Head of caudate nucleus (tissue), 42 donors: Measurements from ENCODE around the gene TIAM2.
A peak's percentile ranks its signal among the peaks of the same experiment; 100 is the strongest.
"Not testable (repeated sequence)": the region's sequence is repeated elsewhere in the genome, so short reads cannot be mapped to it uniquely, and the experiment has no call there.

ENCODE experiments used
- DNase-seq, 42 donors: peaks; one replicate each; pipeline versions ENCODE4 v3.0.0 to v3.0.0-alpha.2; 2020 to 2021; ENCODE audit warnings: mixed read lengths in 7 of 42
- intact Hi-C: fragments of 100-400 bp; cut with DNase I; formaldehyde crosslinking; loops from one replicate; pipeline ENCODE4 v1.15.0; 2022

The TIAM2 gene

GRCh38 chr6:155197932-155198331, 202.8 kb downstream of the TIAM2 start:
- intact Hi-C loops = no loop called here
- DNase-seq = no peak

DNA sequence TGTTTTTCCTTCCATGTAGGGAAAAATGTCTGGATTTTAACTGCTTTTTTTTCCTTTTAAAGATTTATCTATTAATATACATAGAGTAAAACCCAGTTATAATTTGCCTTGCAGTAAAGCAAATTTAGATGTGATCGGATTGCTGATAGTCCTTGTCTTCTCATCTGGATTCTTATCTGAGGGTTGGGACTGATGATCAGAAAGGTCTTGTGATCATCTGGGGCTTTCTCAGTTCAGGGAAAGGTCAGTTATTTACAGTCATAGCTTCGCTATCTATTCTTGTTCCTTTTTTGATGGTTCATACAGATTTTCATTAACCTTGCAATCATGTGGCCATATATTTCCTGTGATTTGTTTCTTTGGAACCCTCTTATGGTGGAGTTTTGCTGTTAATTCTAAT, 204.9 kb downstream of the TIAM2 start:
- no peak for DNase-seq
- intact Hi-C loops = no loop called here

DNA sequence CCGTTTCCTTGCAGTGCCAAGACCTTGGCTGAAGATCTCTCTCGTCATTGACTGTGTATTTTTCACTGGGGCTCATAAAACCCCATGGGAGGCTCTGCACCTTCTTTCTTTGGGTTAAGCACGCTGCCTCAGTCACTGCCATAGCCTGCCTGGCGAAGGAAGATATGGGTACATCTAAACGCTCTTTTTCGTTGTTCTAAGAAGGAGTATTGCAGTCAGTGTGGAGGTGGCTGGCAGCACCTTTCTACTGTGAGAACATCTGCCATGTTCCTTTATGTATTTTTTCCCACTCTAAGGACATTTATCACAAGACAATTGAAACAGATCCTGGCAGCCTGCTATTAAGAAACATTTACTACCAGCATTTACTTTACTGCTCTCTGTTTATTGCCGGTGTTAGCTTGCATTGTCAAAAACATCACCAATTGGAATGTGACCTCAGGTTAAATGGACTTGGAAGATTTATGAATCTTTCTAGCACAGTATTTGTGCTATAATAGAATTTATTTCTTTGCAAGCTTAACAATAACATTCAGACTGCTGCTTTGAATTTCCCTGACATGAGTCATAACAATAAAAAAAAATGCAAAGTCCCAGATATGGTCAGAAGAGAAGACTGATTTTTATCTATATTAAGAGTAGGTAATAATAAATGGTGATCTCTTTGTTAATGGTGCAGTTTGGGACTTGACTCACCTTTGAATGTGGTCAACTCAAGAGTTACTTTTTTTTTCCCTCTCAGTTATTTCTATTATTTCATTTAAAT, 206.5 kb downstream of the TIAM2 start:
- peak in 1 of 42 donors; percentile 9 for DNase-seq
- intact Hi-C loops = no loop called here

DNA sequence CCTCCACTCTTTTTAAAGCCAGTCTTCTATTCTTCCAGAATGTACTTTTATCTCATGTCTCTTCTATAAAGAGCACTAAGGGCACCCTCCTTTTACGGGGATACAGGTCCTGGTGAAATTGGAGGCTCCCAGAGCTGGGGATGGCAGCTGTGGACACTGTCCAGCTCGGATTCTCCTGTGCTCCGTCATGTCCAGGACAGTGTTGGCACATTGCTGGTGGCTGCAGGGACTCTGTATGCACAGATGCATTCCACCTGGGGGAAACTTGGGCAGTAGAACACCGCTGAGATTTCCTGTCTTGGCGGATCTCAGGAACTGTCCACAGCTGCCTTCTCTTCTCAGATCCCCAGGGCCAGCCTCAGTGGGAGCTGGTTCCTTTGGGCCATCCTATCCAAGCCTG, 212.1 kb downstream of the TIAM2 start:
- intact Hi-C loops = no loop called here
- peak in 1 of 42 donors; percentile 3 for DNase-seq

DNA sequence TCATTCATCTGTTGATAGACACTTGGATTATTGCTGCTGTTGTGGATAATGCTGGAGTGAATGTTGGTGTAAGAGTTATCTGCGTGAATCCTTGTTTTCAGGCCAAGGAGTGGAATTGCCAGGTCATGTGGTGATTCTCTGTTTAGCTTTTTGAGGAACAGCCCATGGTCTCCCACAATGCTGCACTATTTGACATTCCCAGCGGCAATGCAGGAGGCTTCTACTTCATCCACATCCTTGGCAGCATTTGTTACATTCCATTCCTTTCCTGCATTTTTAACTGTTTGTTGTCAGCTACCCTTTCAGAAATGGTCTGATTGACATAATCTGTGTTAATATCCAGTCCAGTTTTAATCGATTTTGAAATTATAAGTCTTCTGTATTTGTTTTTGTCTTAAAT, 217.0 kb downstream of the TIAM2 start:
- intact Hi-C loops = no loop called here

DNA sequence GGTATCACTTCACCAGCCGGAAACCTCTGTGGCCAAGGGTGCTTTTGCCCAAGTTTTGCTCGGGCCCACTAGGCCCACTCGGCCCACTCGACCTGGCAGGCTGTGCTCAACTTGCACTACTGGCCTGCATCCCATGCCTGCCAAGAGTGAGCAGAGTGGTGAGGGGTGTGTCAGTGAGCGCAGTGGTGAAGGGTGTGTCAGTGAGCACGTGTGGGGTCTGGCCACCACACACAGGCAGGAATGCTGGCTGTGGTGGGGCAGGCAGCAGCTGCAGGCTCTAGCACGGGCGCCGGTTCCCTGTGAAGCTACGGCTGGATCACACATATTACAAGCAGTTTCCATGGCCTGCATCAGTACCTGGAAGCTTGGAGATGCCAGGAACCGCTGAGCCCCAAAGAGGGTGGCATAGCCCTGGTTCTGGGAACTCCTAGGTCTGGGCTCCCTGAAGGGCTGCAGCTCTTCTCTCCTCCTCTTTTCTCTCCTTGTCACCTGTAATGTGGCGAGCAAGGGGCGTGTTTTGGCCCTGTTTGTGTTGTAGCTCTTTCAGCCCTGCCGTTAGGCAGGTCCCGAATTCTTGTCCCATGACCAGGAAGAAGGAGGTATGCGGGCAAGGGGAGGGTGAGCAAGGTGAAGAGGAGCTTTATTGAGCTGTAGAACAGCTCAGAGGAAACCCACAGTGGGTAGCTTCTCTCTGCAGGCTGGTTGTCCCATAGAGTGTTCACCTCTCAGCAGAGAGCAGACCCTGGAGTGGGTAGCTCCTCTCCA, 217.7 kb downstream of the TIAM2 start:
- no peak for DNase-seq

More for the DNA sequence above, 217.0 kb downstream of the TIAM2 start:
- no peak for DNase-seq

GRCh38 chr6:155213611-155214372, 218.7 kb downstream of the TIAM2 start:
- intact Hi-C loops = no loop called here
- no peak for DNase-seq

More for the DNA sequence above, 217.7 kb downstream of the TIAM2 start:
- intact Hi-C loops = no loop called here

- DNase-seq = peak in 8 of 42 donors; percentile 37 to 66 (median 46)
- intact Hi-C loops = no loop called here
These were observed 220.8 kb downstream of the TIAM2 start for GRCh38 chr6:155215906-155216305.

DNA sequence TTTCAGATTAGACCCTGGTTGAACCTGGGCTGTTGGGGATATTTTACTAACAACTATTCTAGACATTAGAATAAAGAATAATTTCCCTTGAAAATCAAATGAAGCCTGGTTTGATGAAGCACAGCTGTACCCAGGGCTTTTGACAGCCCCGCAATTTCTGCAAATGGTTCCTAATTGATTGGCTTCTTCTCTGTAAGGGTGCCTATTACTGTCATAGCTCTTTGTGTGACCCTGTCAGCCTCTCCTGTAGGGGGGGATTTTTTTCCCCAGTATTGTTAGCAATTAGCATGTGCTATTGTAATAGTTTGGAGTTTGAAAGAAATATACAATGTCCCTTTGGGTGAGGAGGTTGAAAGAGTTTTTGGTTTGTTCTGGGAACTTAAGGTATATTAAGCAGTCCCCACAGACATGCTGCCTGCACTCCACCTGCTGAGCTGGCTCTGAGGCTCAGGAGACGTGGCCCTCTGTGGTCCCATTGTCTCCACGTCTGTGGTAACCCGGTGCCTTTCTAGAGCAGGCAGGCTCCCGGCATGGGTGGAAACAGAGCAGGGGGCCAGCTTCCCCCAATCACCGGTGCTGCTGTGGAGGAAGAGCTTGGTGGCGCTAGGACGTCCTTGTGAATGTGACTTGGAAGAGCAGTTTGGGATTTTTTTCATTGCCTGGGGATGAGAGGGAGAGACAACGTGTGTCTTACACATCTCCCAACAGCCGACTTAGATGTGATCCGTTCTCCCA, 221.4 kb downstream of the TIAM2 start:
- intact Hi-C loops = no loop called here
- DNase-seq = peak in 37 of 42 donors; percentile 27 to 79 (median 56)

GRCh38 chr6:155218711-155219110, 223.6 kb downstream of the TIAM2 start:
- intact Hi-C loops, DNase-seq: not testable (repeated sequence)

- DNase-seq = peak in 6 of 42 donors; percentile 17 to 68 (median 26)
- intact Hi-C loops = no loop called here
These were observed 224.2 kb downstream of the TIAM2 start for GRCh38 chr6:155219299-155219698.

- DNase-seq = peak in 26 of 42 donors; percentile 13 to 86 (median 50)
- intact Hi-C loops = no loop called here
These were observed 224.8 kb downstream of the TIAM2 start for GRCh38 chr6:155219858-155220301.

GRCh38 chr6:155221086-155221485, 226.0 kb downstream of the TIAM2 start:
- DNase-seq = peak in 31 of 42 donors; percentile 20 to 78 (median 54)
- intact Hi-C loops = no loop called here

DNA sequence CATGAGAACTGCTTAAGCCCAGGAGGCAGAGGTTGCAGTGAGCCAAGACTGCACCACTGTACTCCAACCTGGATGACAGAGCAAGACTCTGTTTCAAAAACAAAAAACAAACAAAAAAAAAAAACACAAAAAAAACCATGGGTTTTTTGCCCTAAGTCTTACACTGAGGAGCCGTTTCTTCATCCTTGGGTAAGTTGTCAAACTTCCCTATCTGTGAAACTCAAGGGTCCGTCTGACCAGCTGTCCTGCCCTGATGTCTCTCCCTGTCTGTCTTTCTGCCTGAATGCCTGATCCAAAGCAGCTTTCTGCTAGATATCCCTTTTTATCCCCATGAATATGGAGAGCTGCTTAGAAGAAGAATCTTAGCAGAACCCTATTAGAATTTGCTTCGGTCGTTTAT, 227.4 kb downstream of the TIAM2 start:
- DNase-seq = no peak

GRCh38 chr6:155223646-155224451, 228.7 kb downstream of the TIAM2 start:
- DNase-seq = peak in 20 of 42 donors; percentile 11 to 72 (median 48)
- intact Hi-C loops = no loop called here

More for the DNA sequence above, 227.4 kb downstream of the TIAM2 start:
- intact Hi-C loops = no loop called here

GRCh38 chr6:155224618-155225017, 229.5 kb downstream of the TIAM2 start:
- intact Hi-C loops = no loop called here
- DNase-seq = no peak

DNA sequence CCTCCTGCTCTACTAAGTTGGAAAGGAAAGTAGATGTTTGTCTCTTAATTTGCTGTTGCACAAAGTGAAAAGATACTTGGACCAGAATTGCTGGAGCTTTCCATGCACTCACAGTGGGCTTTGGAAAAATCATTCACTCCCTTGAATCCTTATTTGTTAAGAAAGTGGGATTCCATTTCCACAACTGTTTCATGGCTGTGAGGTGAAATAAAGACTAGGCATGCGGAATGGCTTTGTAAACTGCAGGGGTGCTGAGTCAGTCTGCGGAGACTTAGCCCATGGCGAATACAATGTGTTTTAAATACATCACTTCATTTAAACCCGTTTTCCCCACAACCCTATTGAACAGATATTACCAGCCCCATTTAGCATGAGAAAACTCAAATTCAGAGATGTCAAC, 231.9 kb downstream of the TIAM2 start:
- intact Hi-C loops = no loop called here
- DNase-seq = no peak
